GM19372 (cell line): ENCODE results near the gene GRIN1.
"Not testable (repeated sequence)": the region's sequence is repeated elsewhere in the genome, so short reads cannot be mapped to it uniquely, and the experiment has no call there.

ENCODE experiments used
- ATAC-seq: cut with Tn5 transposase; IDR thresholded peaks from one replicate; pipeline ENCODE4 v1.9.1; 2021; ENCODE audit warnings: mild to moderate bottlenecking, low read depth, moderate library complexity; ENCODE audit not compliant: unreplicated experiment

The GRIN1 gene

DNA sequence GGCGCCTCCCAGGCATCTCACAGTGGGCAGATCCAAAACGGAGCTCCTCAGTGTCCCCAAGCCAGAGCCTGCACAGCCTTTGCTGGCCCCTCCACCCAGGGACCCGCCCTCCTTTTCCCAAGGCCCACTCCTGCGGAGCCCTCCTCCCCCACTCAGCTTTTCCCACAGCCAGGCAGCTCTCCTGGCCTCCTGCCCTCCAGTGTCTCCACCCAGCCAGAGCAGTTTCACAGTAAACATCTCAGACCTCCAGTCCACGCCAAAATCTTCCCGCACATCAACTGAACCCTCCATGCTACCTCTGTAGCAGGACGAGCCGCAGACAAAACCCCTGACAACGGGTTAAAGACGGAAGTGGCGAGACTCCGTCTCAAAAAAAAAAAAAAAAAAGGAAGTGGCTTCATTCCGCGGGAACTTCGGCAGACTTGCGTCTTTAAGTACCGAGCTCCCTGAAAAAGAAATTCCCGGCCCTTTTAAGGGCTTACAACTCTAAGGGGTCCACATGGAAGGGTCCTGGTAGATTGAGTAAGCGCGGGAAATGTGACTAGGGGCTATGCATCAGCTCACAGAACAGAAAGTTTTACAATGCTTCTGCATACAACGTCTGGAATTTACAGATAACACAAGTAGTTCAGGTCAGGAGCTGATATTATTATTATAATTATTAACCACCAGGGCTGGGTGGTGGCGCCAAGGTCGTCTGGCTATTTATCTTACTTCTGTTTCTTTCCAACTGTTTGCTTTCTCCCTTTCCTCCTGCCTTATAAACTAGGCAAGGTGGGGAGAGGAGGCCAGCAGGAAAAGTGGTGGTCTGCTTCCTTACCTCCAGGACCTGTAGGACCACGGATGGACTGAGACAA, 11.4 kb upstream of the GRIN1 start:
- ATAC-seq = no peak

DNA sequence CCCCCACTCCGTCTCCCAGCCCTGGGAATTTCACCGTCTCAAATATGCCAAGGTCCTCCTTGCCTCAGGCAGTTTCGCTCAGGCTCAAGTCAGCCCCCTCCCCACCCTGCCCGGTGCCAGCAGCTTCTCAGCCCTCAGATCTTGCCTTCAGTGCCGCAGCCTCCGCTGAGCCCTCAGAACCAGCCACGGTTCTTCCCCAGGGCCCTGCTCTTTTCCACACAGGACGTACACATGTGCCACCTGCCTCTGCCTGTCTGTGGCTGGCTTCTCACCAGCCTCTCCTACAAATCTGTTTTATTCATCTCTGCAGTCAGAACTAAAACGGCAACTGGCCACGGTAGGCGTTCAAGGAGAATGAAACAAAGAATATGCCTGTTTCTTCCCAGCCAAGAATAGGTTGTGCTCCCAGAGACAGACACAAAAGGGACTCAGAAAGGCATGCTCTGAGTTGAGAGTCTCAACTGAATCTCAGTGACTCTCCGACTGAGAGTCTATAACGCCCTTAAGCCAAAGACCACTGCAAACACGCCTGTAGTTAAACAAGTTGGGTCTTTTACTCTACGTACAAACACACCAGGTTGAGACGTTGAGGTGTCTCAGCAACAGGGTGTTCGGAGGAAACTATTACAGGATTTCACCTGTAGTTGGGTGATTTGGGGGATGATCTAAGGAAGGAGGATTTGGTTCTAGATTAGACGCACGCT, 10.6 kb upstream of the GRIN1 start:
- no peak for ATAC-seq

DNA sequence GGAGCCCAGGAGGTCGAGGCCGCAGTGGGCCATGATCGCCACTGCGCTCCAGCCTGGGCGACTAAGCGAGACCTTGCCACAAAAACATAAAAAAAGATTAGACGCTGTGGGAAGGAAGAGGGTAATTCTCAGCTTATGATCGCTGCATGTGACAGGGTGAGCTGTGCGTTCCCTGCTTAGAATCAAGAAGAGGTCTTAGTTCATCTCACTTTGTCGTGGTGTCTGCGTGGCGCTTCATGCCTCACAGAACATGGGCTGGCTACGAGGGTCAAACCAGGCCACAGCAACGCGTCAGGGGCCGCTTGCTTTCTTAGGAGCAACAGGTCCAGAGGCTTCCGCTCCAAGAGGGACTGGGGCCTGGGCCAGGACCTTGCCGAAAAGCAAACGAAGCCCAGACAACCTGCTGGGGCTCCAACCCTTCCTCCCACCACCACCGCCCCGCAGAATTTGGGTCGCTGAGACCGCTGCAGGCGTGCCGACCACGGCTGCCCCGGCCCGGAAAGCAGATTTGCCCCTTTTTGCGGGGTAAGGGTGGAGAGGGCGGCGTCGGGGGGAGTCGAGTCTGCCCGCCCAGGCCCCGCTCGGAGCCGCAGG, 10.0 kb upstream of the GRIN1 start:
- no peak for ATAC-seq

DNA sequence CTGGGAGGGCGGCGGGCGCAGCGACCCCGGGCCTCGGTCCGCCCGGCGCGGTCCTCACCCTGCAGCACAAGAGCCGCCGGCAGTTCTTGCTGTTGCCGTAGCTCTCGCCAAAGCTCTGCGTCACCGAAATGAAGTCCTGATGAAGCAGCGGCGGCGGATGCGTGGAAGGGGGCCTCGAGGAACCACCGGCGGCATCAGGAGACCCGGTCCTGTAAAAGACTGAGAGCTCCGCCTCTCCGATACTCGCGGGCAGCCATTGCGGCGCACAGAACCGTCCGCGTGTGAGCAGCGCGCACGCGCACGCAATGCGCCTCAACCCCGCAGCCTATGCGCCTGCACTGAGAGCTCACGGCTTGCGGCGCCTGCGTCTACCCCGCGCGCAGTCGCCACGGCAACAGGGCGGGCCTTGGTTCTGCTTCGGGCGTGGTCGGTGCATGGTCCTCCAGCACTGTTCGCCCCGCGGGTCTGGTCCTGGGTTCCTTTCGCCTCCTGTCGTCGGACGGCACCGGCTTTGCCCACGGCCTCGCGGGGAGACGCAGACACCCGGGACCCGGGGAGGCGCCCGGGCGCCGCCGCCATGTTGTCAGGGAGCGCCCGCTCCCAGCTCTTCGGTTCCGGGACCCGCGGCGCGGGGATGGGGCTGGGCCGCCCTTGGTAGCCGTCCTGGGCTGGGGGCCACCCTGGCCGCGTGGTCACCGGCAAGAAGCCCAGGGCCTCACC, 9.3 kb upstream of the GRIN1 start:
- peak; percentile 73 for ATAC-seq

DNA sequence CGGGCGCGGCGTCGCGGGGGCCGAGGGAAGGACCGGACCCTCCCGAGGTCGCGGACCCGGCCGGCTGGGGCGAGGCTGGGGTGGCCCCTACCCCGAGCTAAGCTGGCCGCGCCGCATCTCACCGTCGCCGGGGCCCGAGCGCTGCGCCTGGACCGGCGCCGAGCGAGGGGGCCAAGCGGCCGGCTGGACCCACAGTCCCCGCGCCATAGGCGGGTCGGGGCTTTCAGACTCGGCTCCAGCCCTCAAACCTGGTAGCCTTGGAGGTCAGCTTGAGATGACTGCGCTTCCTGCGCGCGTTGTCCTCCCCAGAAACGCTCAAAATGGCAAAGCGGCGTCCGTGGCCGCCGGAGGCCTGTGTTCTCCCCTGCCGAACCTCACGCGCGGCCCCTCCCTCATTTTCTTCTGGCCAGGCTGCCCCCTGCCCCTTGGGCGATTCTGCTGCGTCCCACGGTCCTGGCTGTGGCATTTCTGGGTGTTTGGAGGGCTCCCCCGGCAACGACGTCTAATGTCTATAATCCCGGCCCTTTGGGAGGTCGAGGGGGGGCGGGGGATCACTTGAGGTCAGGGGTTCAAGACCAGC, 8.7 kb upstream of the GRIN1 start:
- ATAC-seq = peak; percentile 17

DNA sequence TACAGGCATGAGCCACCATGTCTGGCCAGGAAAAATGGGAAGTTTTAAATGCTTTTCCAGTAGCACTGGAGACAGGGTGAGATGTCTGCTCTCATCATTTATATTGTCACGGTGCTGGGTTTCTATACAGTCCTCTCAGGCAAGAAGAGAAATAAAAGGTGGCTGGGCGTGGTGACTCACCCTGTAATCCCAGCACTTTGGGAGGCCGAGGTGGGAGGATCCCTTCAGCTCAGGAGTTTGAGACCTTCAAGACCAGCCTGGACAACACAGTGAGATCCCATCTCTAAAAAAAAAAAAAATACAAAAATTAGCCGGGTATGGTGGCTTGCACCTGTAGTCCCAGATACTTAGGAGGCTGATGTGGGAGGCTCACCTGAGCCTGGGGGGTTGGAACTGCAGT, 4.8 kb upstream of the GRIN1 start:
- no peak for ATAC-seq

DNA sequence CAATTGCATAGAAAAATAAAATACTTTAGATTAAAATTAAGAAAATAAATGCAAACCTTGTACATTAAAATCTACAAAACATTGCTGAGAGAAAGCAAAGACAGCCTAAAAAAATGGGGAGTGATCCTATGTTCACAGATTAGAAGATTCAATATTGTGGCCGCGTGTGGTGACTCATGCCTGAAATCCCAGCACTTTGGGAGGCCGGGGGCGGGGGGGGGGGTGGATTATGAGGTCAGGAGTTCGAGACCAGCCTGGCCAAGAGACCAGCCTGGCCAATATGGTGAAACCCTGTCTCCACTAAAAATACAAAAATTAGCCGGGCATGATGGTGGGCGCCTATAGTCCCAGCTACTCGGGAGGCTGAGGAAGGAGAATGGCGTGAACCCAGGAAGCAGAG, 3.8 kb upstream of the GRIN1 start:
- not testable (repeated sequence) for ATAC-seq

DNA sequence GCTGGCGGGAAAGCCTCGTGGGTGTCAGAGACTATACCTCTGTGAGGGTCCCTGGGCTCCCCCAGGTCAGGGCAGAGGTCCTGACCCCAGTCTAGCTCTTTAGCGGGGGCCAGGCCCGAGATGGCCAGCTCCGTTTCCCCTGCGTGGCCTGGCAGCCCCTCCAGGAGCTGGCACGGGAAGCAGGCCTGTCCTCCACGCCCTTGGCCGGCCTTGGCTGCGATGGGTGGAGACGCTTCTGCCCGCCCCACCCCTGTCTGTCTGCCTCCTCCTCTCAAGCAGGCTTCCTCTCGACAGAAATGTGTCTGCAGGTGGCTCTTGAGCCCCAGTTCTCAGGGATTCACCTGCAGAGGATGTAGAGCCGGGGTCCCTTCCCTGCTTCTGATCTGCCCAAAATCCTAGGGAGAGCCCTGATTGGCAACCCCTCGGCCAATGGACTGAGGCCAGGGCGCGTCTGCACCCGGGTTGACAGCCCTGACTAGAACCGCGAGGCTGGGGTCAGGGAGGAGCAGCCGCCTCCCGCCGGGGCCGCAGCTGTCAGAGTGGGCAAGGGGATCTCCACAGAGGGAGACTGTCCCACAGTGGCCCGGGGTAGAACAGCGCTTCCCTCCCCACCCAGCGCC, 2.6 kb upstream of the GRIN1 start:
- ATAC-seq = no peak

DNA sequence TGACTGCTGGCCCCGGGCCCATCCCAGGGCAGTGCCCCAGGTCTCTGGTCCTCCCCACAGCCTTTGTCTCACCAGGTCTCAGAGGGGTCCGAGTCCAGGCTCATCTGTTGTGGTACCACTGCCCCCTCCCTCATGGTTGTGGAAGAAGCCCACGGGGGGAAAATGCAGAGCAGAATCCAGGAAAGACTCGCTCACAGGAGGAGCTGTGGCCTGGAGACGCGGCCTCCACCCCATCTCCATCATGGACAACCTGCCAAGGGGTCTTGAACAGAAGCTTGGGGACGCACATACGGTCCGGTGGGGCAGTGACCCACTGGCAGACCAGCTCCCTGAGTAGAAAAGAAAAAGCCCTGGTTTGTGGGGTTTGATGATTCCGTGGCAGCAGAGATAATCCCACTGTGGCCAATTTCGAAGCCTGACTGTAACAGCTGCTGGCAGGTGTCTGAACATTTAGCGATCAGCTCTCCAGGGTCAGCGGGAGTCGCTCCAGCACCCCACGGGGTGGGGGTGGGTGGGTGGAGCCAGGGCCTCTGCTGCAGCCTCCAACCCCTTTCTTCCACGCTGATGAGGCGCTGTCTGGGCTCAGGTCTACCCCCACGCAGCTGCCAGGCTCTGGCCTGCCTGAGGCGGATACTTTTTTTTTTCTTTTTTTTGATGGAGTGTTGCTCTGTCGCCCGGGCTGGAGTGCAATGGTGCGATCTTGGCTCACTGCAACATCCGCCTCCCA, 1.9 kb upstream of the GRIN1 start:
- ATAC-seq = no peak

DNA sequence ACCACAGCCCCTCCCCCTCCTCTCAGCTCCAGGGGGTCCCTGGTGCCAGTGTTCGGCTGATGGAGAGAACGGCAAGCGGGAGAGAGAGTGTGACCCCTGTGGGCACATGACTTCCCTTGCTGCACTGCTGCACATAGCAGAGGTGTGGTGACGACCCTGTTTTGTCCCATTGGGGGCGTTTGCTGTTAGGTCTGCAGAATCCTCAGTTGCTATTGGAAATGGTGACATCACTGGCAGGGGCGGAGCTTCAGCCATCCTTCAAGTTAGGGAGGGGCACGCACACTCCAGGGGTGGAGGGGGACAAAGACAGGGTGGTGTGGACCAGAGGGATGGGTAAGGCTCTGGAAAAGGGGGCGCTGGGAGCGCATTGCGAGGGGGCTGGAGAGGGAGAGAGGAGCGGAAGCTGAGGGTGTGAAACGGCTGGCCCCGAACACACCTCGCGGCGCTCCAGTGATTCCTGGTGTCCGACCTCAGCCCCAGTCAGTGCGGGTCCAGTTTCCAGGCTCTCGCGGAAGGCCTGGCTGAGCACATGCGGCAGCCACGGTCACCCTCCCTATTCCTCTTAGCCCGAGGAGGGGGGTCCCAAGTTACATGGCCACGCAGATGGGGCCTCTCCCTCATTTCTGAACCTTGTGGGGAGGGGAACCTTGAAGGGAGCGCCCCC, 764 bp upstream of the GRIN1 start:
- no peak for ATAC-seq

DNA sequence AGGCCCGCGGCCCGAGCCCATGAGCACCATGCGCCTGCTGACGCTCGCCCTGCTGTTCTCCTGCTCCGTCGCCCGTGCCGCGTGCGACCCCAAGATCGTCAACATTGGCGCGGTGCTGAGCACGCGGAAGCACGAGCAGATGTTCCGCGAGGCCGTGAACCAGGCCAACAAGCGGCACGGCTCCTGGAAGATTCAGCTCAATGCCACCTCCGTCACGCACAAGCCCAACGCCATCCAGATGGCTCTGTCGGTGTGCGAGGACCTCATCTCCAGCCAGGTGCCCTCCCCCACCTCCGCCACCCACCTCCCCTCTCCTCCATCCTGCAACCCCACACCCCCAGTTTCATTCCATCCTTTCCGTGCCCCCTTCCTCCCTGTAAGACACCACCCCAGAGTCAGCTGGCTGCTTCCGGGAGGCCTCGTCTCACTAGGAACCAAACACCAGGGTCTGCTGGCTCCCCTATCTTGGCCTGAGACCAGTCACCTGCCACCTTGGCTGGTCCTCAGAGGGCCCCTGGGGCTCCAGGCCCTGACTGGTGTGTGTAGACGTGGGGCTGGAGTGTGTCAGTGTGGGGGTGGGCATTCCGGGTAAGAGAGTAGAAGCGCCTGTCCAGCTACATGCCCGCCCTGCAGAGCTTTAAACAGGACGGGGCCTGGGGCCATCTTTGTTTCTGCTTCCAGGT, 655 bp downstream of the GRIN1 start:
- ATAC-seq = no peak

DNA sequence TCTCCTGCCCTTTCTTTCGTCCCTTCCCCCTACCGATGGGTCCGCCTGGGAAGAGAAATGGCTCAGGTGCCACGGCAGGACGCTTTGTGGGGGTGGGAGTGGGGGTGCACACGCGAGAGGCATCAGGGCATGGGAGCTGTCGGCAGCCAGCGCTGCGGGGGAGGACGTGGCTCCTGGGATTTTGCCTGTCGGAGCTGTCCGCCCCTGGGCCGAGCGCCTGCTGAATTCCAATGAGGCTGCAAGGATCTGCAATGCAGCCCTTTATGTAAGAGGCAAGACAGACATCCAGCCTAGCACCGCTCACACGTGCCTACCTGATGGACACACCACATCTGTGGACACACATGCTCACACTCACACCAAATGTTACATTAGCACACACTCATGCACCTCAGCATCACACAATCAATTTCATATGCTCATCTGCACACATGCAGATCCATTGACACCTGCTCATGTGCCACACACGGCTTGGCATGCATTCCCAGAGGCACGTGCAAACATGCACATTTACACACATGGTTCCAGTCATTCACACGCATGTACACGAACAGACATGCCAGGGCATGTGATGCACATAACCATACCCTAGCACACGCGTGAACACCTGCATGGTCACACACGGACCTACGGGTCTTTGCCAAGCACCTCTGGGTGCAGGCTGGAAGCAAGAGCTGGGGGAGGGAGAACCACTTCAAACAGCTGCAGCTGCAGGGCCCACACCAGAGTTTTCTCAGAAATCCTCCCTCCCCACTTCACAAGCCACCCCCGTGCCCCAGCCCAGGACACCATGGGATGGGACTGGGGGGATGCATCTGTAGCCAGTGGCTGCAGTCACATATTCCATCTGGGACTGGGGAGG, 1.4 kb downstream of the GRIN1 start:
- no peak for ATAC-seq

DNA sequence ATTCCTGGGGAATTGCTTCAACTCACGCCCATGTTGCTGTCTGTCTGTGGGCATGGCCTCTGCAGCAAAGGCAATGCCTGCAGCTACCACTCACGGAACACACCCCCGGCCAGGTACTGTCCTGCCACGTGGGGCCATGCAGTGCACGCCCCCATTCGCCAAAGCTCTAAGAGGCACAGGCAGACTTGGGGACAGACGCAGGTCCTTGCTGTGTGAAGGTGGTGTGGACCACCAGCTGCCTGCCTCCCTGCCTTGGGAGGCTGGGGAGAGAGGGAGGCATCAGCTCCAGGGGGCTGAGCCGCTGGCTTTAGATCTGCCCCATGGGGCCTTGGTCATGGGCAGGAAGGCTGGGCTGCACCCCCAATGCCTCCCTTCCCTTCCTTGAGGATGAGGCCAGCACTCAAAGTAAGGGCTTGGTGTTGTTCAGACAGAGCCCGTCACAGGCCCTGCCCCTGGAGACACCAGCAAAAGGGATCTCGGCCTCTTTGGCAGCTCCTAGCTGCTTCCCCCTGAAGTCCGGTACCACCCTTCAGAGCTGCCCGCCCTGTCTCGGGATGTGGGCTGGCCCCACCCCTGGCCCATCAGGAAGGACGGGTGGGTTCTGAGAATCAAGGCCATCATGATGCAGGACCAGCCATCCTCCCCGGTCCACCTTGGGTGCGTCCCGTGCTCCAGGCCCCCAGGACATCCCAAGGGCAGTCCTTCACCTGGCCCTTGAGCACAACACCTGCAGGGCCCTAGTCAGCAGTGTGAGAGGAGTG, 2.3 kb downstream of the GRIN1 start:
- no peak for ATAC-seq

DNA sequence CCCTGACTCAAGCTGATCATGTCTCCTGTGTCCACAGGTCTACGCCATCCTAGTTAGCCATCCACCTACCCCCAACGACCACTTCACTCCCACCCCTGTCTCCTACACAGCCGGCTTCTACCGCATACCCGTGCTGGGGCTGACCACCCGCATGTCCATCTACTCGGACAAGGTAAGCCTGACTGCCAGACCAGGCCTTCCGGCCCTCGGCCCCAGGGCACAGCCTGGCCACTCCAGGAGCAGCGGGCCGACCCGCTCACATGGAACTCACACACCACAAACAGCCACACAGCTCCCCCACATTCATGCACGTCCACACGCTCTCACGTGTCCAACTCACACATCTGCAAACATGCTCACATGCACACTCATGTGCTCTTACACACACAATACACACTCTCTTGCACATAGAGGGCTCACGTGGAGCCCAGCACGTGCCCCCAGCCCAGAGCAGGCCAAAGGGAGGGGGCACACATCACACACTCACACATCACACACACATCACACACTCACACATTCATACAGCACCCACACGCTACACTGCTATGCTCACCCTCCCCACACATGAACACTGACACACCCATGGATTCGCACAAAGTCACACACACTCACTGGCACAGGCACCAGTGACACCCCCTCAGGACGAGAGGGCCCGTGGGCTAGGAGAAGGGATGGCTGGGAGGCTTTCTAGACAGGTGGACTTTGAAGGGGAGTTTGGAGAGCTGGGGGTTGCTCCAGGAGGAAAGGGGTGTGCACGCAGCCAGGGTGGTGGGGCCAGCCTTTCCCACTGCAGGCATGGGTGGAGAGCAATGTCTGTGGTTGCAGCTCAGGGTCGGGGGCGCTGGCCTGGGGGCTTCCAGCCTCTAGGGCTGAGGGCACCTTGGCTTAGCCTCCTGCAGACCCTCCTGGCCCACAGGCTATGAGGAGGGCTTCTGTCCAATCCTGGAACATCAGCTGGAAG, 3.3 kb downstream of the GRIN1 start:
- no peak for ATAC-seq

DNA sequence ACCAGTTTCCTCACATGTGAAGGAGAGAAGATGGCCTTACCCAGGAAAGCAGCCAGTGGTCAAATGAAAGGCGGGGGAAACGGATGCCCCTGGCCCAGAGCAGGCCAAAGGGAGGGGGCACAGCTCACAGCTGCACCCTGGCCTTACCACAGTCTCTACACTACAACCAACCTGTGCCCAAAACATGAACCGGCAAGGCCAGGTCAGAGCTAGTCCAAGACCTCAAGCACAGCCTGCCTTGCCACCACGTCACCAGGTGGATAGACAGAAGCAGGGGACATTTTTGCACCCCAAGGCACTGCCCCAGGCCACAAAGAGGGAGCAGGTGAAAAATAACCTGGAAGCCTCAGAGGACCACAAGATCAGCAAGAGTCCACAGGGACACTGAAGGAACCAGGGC, 4.5 kb downstream of the GRIN1 start:
- ATAC-seq = no peak
